Adrenal gland (tissue), 12 donors: ENCODE results near the gene HTRA3. TPM values are rescaled to one million over a fixed set of nuclear protein-coding genes. Genes with fewer than 3 reads are reported as not detected.

ENCODE experiments used
- DNase-seq, 7 donors: peaks; one replicate each; pipeline ENCODE4 v3.0.0-alpha.2; 2019 to 2020
- H3K27ac ChIP-seq, 5 donors: fragments of 200-600 bp; sonication (generic) in 4 of 5; 1 replicate in 3 of 5; 2 replicates in 2 of 5; pipeline versions ENCODE4 v1.5.1 to v1.8.0; 2016 to 2020; ENCODE audit warnings: mild to moderate bottlenecking in 1 of 5
- H3K27me3 ChIP-seq: fragments of 200-600 bp; 2 replicates; pipeline ENCODE4 v1.8.0; 2021
- H3K36me3 ChIP-seq, 2 donors: fragments of 200-600 bp; replicated peaks in 1 of 2; 1 replicate in 1 of 2; 2 replicates in 1 of 2; pipeline versions ENCODE4 v1.5.1 to v1.8.0; 2018 to 2022
- H3K4me1 ChIP-seq, 2 donors: fragments of 200-600 bp; replicated peaks in 1 of 2; 1 replicate in 1 of 2; 2 replicates in 1 of 2; pipeline versions ENCODE4 v1.5.1 to v1.8.0; 2018 to 2021
- H3K4me3 ChIP-seq, 4 donors: fragments of 200-600 bp; sonication (generic) in 3 of 4; one replicate each; pipeline ENCODE4 v1.5.1; 2016 to 2018
- H3K9me3 ChIP-seq, 3 donors: fragments of 200-600 bp; sonication (generic) in 1 of 3; replicated peaks in 1 of 3; 1 replicate in 2 of 3; 2 replicates in 1 of 3; pipeline versions ENCODE4 v1.5.1 to v1.8.0; 2016 to 2021
- CTCF ChIP-seq, 6 experiments: fragments of 450-650 bp in 4 of 6; fragments of 200-600 bp in 2 of 6; sonication (generic) in 1 of 6; IDR thresholded peaks; 1 replicate in 5 of 6; 2 replicates in 1 of 6; pipeline versions ENCODE4 v1.5.1 to v1.8.0; 2016 to 2021; ENCODE audit warnings: antibody characterized with exemption in 6 of 6, mild to moderate bottlenecking in 2 of 6, moderate library complexity in 1 of 6
- POLR2A ChIP-seq, 2 donors: fragments of 450-650 bp; IDR thresholded peaks; one replicate each; pipeline ENCODE4 v1.6.1; 2017; ENCODE audit warnings: antibody characterized with exemption in 2 of 2, mild to moderate bottlenecking in 2 of 2, moderate library complexity in 1 of 2
- WGBS, 4 donors: extraction: QIAGEN DNeasy Blood & Tissue Kit in 2 of 4; methylation state at CpG; one replicate each; pipeline versions ENCODE4 v1.1.5 to v1.1.7; 2013 to 2017; 5-methylcytosine and 5-hydroxymethylcytosine counted together
- intact Hi-C, 2 donors: fragments of 100-400 bp; cut with DNase I; formaldehyde crosslinking; loops; one replicate each; pipeline versions ENCODE4 v1.14.1 to v1.15.0; 2022 to 2023
- polyA plus RNA-seq, 3 donors: library from polyadenylated mRNA; stranded (reverse); fragments of 200-250 nt in 2 of 3; fragments of 350-450 nt in 1 of 3; fragmentation: Illumina TruSeq in 1 of 3; extraction: RNeasy Lipid Tissue Mini Kit (QIAGEN cat#74804) in 1 of 3; gene quantifications; one replicate each; pipeline ENCODE4 v1.2.3, GENCODE V29; 2013 to 2014
- total RNA-seq, 9 donors: library from RNA; depleted of rRNA in 4 of 9; stranded (reverse); fragments of >200 nt in 4 of 9; fragments of 120-200 nt in 1 of 9; fragmentation: NEBNext Ultra II Directional in 1 of 9; extraction: Animal tissue kit (Norgen Biotek cat#: 25700) in 1 of 9; gene quantifications; one replicate each; pipeline versions ENCODE4 v1.1.0 to v1.2.4, GENCODE V29; 2013 to 2023
- donor health status: healthy with polysubstance abuse.
- donor health status: Bipolar disorder and iron deficiency.
- donor health status: DM: yes; HTN: yes; CAD: no.
- donor health status: DM: no; HTN: no; CAD: no.
- donor health status: DM: no; HTN: no; CAD: no.
- donor health status: DM: yes; HTN: yes; CAD: no.

Gene HTRA3
- total and polyA plus RNA-seq, 12 donors: 1.6 to 14.0 (median 4.2) TPM

- no peak overlapping the region for H3K4me3 ChIP-seq
- no peaks in the 10 kb centered on the region for H3K9me3 ChIP-seq
- TF ChIP-seq CTCF (IDR thresholded peaks at IDR 0.05): no peak
- no peak for TF ChIP-seq POLR2A (IDR thresholded peaks at IDR 0.05)
- 65 to 70% (median 68%) methylated on average over 6 to 8 of the region's 8 CpGs for WGBS, 4 donors
- no peaks in the 10 kb centered on the region for H3K36me3 ChIP-seq
- intact Hi-C loops: no loop called here
- no peaks in the 10 kb centered on the region for H3K4me1 ChIP-seq
- DNase-seq: peak in 1 of 7 donors; percentile 12
- no peaks in the 10 kb centered on the region for H3K27me3 ChIP-seq
- no peak overlapping the region for H3K27ac ChIP-seq
These were observed 86.5 kb downstream of the HTRA3 start for GRCh38 chr4:8355864-8356565.

Other genes with a start within 250 kb of the HTRA3 start
- gene ABLIM2, start 110.9 kb upstream of the HTRA3 start, total RNA-seq: 10 to 100 TPM in 8 of 9 donors, 1 to 10 TPM in 1; 9.9 to 31.2 (median 15.4) TPM
- gene ABLIM2, start 110.9 kb upstream of the HTRA3 start, polyA plus RNA-seq: 10 to 100 TPM in 2 of 3 donors, 1 to 10 TPM in 1; 5.8 to 14.1 (median 10.5) TPM
- 10 to 100 TPM in 8 of 9 donors, 1 to 10 TPM in 1; 4.7 to 58.7 (median 22.4) TPM for gene SH3TC1, start 70.5 kb upstream of the HTRA3 start, total RNA-seq
- gene SH3TC1, start 70.5 kb upstream of the HTRA3 start, polyA plus RNA-seq: 10 to 100 TPM in 2 of 3 donors, 1 to 10 TPM in 1; 1.5 to 28.0 (median 19.8) TPM
- gene ACOX3, start 171.0 kb downstream of the HTRA3 start, total RNA-seq: 10 to 100 TPM; 16.6 to 44.2 (median 26.2) TPM
- 10 to 100 TPM; 10.4 to 29.4 (median 27.3) TPM for gene ACOX3, start 171.0 kb downstream of the HTRA3 start, polyA plus RNA-seq
- 10 to 100 TPM in 8 of 9 donors, 1 to 10 TPM in 1; 9.8 to 26.2 (median 14.7) TPM for gene TRMT44, start 171.0 kb downstream of the HTRA3 start, total RNA-seq
- 10 to 100 TPM in 1 of 3 donors, 1 to 10 TPM in 2; 6.0 to 12.9 (median 9.9) TPM for gene TRMT44, start 171.0 kb downstream of the HTRA3 start, polyA plus RNA-seq